Naive thymus-derived CD8-positive, alpha-beta T cell (primary cell): Measurements from ENCODE around the gene CLEC20A. TPM values are rescaled to one million over a fixed set of nuclear protein-coding genes. Genes with fewer than 3 reads are reported as not detected.

Experiments
- ATAC-seq, 2 donors: fragments of 150-1000 bp; cut with Tn5 transposase in 1 of 2; sonication (Bioruptor Pico), chemical (Tn5 transposase) in 1 of 2; 1 replicate in 1 of 2; 2 replicates in 1 of 2; pipeline ENCODE4 v1.10.0; 2021; ENCODE audit warnings: mild to moderate bottlenecking in 2 of 2, moderate library complexity in 2 of 2
- POLR2A ChIA-PET: fragments of 350-600 bp; sonication (Branson Sonifier 250); formaldehyde crosslinking; loops from one replicate; lab custom pipeline; 2021; ENCODE audit warnings: antibody characterized with exemption; lab: Charles Lee
- DNase-seq, 10 donors: peaks; one replicate each; pipeline versions ENCODE4 v3.0.0 to v3.0.0-alpha.2; 2020 to 2022
- H3K27ac Mint-ChIP-seq, 10 donors: one replicate each; pipeline ENCODE4 v1.8.0; 2020 to 2022; ENCODE audit warnings: mild to moderate bottlenecking in 10 of 10, mixed read lengths in 10 of 10, moderate library complexity in 4 of 10, inconsistent platforms in 1 of 10
- H3K27me3 Mint-ChIP-seq, 5 donors: one replicate each; pipeline ENCODE4 v1.8.0; 2021 to 2022; ENCODE audit warnings: mixed read lengths in 5 of 5
- H3K36me3 Mint-ChIP-seq, 3 donors: one replicate each; pipeline ENCODE4 v1.8.0; 2020 to 2022; ENCODE audit warnings: mixed read lengths in 3 of 3, mild to moderate bottlenecking in 2 of 3, inconsistent platforms in 1 of 3
- H3K4me1 Mint-ChIP-seq, 4 donors: one replicate each; pipeline ENCODE4 v1.8.0; 2021 to 2022; ENCODE audit warnings: mixed read lengths in 4 of 4
- H3K4me3 Mint-ChIP-seq, 10 donors: one replicate each; pipeline ENCODE4 v1.8.0; 2020 to 2022; ENCODE audit warnings: mild to moderate bottlenecking in 10 of 10, mixed read lengths in 10 of 10, moderate library complexity in 6 of 10, inconsistent platforms in 1 of 10
- H3K9me3 Mint-ChIP-seq, 9 donors: one replicate each; pipeline ENCODE4 v1.8.0; 2020 to 2022; ENCODE audit warnings: mixed read lengths in 9 of 9, mild to moderate bottlenecking in 3 of 9, inconsistent platforms in 1 of 9, moderate library complexity in 1 of 9
- polyA plus RNA-seq, 3 donors: library from polyadenylated mRNA; unstranded; fragments of 300-500 nt; fragmentation: Illumina TruSeq; gene quantifications; one replicate each; pipeline ENCODE4 v1.2.3, GENCODE V29; 2021
- total RNA-seq, 8 experiments: library from RNA in 2 of 8; stranded (reverse) in 2 of 8; gene quantifications; one replicate each; pipeline ENCODE4 v1.2.3 and lab custom pipeline; 2021 to 2026

Gene CLEC20A
- total and polyA plus RNA-seq, 5 experiments from 2014 or later: 0.47 TPM; not detected in 4

DNA sequence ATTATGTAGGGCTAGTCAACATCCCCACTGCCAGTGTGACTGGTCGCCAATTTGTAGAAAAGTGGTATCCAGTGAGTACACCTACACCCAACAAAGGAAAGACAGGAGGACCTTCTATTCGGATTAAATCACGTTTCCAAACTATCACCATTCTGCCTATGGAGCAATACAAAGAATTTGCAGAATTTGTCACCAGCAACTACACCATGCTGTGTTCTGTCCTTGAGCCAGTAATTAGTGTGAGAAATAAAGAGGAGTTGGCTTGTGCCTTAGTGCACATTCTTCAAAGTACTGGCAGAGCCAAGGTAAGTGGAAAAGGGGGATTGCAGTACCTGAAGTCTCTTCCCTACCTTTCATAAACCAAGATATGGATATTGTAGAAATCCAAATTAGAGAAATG, 53.8 kb downstream of the CLEC20A start:
- POLR2A ChIA-PET: no interaction called here

GRCh38 chr1:178438432-178438831, 58.3 kb downstream of the CLEC20A start:
- DNase-seq: no peak
- Mint-ChIP-seq H3K4me3 (no peak overlapping the region), H3K4me1 (no peaks in the 10 kb centered on the region), H3K27ac (no peak overlapping the region), H3K27me3 (peaks cover 5 to 18% (median 10%) of the 10 kb centered on the region in 5 donors), H3K9me3 (peaks cover 0 to 8% (median 0%) of the 10 kb centered on the region in 9 donors), H3K36me3 (no peaks in the 10 kb centered on the region)
- POLR2A ChIA-PET: no interaction called here
- ATAC-seq: no peak

More for the DNA sequence above, 53.8 kb downstream of the CLEC20A start:
- DNase-seq: no peak
- H3K27me3 Mint-ChIP-seq: peaks cover 6 to 20% (median 12%) of the 10 kb centered on the region in 5 donors
- H3K36me3 Mint-ChIP-seq: no peaks in the 10 kb centered on the region
- no peaks in the 10 kb centered on the region for H3K4me1 Mint-ChIP-seq
- H3K27ac Mint-ChIP-seq: no peak overlapping the region
- peaks cover 0 to 8% (median 0%) of the 10 kb centered on the region in 9 donors for H3K9me3 Mint-ChIP-seq
- no peak for ATAC-seq
- no peak overlapping the region for H3K4me3 Mint-ChIP-seq

DNA sequence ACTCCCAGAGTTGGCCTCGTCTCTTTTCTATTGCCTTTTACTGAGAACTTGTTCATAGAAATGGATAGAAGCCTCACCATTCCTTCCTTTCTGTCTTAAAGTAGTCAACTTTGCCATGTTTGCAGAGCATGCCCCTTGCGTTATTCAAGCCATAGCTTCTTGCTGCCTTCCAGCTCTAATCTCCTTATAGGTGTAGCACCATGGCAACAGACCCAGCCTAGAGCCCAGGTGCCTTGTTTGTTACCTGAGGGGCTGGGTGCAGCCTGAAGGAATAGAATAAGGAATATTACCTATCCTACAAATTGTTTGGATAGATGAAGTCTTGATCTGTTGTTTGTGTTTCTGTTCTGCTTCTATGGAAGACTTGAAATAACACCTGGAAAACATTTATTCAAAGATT, 59.9 kb downstream of the CLEC20A start:
- DNase-seq (no peak), ATAC-seq (no peak)
- no peaks in the 10 kb centered on the region for H3K36me3 Mint-ChIP-seq
- POLR2A ChIA-PET: no interaction called here
- no peak overlapping the region for H3K27ac Mint-ChIP-seq
- peaks cover 3 to 8% (median 7%) of the 10 kb centered on the region in 5 donors for H3K27me3 Mint-ChIP-seq
- H3K4me3 Mint-ChIP-seq: no peak overlapping the region
- peaks cover 0 to 6% (median 0%) of the 10 kb centered on the region in 9 donors for H3K9me3 Mint-ChIP-seq
- H3K4me1 Mint-ChIP-seq: no peaks in the 10 kb centered on the region

- DNase-seq (no peak), ATAC-seq (no peak)
- no peak overlapping the region for H3K27ac Mint-ChIP-seq
- no peaks in the 10 kb centered on the region for H3K4me1 Mint-ChIP-seq
- POLR2A ChIA-PET: no interaction called here
- H3K27me3 Mint-ChIP-seq: peaks cover 0 to 6% (median 4%) of the 10 kb centered on the region in 5 donors
- H3K36me3 Mint-ChIP-seq: no peaks in the 10 kb centered on the region
- peaks cover 0 to 2% (median 0%) of the 10 kb centered on the region in 9 donors for H3K9me3 Mint-ChIP-seq
- no peak overlapping the region for H3K4me3 Mint-ChIP-seq
These were observed 61.8 kb downstream of the CLEC20A start for GRCh38 chr1:178434899-178435435.

DNA sequence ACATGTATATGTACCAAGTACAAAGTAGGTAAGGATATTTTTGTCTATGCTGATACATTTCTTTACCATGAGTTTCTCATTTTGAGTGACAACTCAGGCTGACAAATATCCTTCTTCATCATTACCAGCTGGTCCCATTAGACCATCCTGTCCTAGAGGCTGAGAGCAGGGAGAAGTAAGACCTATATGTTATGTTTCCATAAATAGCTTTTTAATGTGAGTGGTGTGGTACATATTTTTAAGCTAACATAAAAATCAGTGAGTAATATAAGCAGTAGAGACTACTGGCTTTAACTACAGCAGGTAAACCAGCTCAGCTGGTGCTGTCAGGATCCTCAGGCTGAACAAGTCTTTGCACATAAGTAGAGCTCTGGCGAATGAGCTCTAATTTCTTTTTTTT, 62.4 kb downstream of the CLEC20A start:
- Mint-ChIP-seq H3K4me3 (no peak overlapping the region), H3K27ac (no peak overlapping the region), H3K36me3 (no peaks in the 10 kb centered on the region), H3K27me3 (peaks cover 3 to 5% (median 4%) of the 10 kb centered on the region in 5 donors), H3K4me1 (no peaks in the 10 kb centered on the region), H3K9me3 (peaks cover 0 to 2% (median 0%) of the 10 kb centered on the region in 9 donors)
- ATAC-seq: no peak
- DNase-seq: no peak
- POLR2A ChIA-PET: interaction anchor here (0.7 kb wide), 1 partner anchor 164 kb away, joined by 3 read pairs; no protein-coding TSS in a partner anchor

Other genes with a start within 250 kb of the CLEC20A start
- not detected for gene TEX35, start 16.1 kb upstream of the CLEC20A start, total RNA-seq
- gene TEX35, start 16.1 kb upstream of the CLEC20A start, polyA plus RNA-seq: not detected
- gene RALGPS2, start 228.3 kb upstream of the CLEC20A start, total RNA-seq: 10 to 100 TPM; 23.8 to 31.1 TPM
- gene RALGPS2, start 228.3 kb upstream of the CLEC20A start, polyA plus RNA-seq: 10 to 100 TPM in 1 of 3 donors, 1 to 10 TPM in 2; 3.1 to 14.6 (median 7.3) TPM